Ascending aorta (tissue), 2 donors: ENCODE measurements around the gene UQCRC1. TPM values are rescaled to one million over a fixed set of nuclear protein-coding genes. Genes with fewer than 3 reads are reported as not detected.

Experiments
- DNase-seq, 2 donors: peaks; one replicate each; pipeline ENCODE4 v3.0.0-alpha.2; 2019; ENCODE audit warnings: low spot score in 2 of 2
- H3K27ac ChIP-seq, 2 donors: fragments of 200-600 bp; sonication (generic); one replicate each; pipeline ENCODE4 v1.5.1; 2016 to 2017; ENCODE audit warnings: mild to moderate bottlenecking in 1 of 2
- H3K27me3 ChIP-seq: fragments of 200-600 bp; sonication (generic); one replicate; pipeline ENCODE4 v1.5.1; 2017
- H3K36me3 ChIP-seq, 2 donors: fragments of 200-600 bp; sonication (generic); one replicate each; pipeline ENCODE4 v1.5.1; 2016
- H3K4me1 ChIP-seq, 2 donors: fragments of 200-600 bp; sonication (generic); one replicate each; pipeline ENCODE4 v1.5.1; 2016 to 2017; ENCODE audit warnings: mild to moderate bottlenecking in 1 of 2
- H3K4me3 ChIP-seq, 2 donors: fragments of 200-600 bp; sonication (generic); one replicate each; pipeline ENCODE4 v1.5.1; 2016 to 2017; ENCODE audit warnings: mild to moderate bottlenecking in 1 of 2
- H3K9me3 ChIP-seq, 2 donors: fragments of 200-600 bp; sonication (generic); one replicate each; pipeline ENCODE4 v1.5.1; 2016
- intact Hi-C: fragments of 100-400 bp; cut with DNase I; formaldehyde crosslinking; loops from one replicate; pipeline ENCODE4 v1.15.1; 2023
- total RNA-seq: library from RNA; depleted of rRNA; stranded (reverse); fragments of >200 nt; gene quantifications from one replicate; pipeline ENCODE4 v1.1.0, GENCODE V29; 2016
- TF ChIP-seq, protein P1 (sequence below), 3 experiments: fragments of 200-600 bp in 2 of 3; fragments of 450-650 bp in 1 of 3; sonication (generic) in 2 of 3; IDR thresholded peaks; one replicate each; pipeline ENCODE4 v1.5.1; 2016 to 2019; ENCODE audit warnings: antibody characterized with exemption in 3 of 3, mild to moderate bottlenecking in 1 of 3, moderate library complexity in 1 of 3

The UQCRC1 gene
- total RNA-seq, 1 donor from 2014 or later = 193 TPM

DNA sequence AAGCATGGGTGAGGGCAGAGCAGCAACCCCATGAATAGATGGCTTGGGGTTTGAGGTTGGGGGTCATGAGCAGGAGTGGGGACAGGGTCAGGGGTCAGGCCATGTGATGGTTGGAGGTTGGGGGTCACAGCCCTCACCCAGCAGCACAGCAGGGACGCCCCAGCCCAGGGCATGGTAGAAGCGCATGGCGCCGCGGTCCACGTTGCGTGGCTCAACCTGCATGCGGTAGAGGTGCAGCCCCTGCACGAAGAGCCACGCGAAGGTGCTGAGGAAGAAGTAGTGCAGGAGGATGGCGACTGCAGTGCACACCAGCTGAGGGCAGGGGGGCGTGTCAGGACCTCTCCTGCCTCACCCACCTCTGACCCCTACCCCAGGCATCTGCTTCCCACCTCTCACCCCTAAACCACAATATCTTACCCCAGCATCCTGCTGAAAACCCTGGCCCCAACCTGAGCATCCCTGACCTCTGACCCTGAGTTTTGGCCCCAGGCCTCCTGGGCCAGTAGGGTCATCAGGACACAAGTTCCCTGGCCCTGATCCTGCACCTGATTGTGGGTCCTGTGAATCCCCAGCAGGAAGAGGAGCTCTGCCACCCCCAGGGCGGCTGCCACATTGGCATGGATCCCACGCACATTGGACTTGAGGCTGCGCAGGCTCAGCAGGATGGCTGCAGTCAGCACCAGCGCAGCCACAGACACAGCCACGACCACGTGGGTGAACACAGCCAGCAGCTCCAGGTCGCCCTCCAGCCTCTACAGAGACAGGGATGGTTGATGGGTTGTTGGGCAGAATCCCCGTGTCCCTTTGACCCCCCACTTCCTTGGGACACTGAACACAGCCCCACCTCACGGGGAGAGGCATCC lies 35.7 kb upstream of the UQCRC1 start:
- TF ChIP-seq, protein P1, sequence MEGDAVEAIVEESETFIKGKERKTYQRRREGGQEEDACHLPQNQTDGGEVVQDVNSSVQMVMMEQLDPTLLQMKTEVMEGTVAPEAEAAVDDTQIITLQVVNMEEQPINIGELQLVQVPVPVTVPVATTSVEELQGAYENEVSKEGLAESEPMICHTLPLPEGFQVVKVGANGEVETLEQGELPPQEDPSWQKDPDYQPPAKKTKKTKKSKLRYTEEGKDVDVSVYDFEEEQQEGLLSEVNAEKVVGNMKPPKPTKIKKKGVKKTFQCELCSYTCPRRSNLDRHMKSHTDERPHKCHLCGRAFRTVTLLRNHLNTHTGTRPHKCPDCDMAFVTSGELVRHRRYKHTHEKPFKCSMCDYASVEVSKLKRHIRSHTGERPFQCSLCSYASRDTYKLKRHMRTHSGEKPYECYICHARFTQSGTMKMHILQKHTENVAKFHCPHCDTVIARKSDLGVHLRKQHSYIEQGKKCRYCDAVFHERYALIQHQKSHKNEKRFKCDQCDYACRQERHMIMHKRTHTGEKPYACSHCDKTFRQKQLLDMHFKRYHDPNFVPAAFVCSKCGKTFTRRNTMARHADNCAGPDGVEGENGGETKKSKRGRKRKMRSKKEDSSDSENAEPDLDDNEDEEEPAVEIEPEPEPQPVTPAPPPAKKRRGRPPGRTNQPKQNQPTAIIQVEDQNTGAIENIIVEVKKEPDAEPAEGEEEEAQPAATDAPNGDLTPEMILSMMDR (IDR thresholded peaks at IDR 0.05) = no peak
- no peak overlapping the region for H3K4me3 ChIP-seq
- no peaks in the 10 kb centered on the region for H3K27me3 ChIP-seq
- DNase-seq = no peak
- no peaks in the 10 kb centered on the region for H3K4me1 ChIP-seq
- H3K9me3 ChIP-seq = no peaks in the 10 kb centered on the region
- no peak overlapping the region for H3K27ac ChIP-seq
- H3K36me3 ChIP-seq = no peaks in the 10 kb centered on the region
- intact Hi-C loops = no loop called here

DNA sequence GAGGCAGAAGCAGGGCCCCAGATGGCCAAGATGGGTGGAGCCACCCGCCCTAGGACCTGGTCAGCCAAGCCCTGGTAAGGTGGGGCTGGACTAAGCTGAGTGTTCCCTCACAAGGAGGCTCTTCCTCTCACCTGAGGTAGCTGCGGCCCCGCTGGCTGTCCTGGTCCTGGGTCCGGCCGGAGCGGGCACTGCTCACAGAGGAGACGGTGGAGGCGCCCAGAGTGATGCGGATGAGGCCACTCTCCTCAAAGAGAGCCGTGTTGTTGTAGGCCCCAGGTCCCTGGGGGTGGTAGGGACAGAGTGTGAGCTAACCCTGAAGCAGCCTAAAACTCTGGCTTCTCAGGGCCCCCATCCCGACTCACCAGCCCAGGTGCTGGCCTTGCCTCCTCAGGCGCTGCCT lies 33.2 kb upstream of the UQCRC1 start:
- Histone ChIP-seq H3K36me3 (no peaks in the 10 kb centered on the region), H3K4me1 (no peaks in the 10 kb centered on the region), H3K27ac (no peak overlapping the region), H3K9me3 (no peaks in the 10 kb centered on the region), H3K27me3 (no peaks in the 10 kb centered on the region), H3K4me3 (no peak overlapping the region)
- TF ChIP-seq, protein P1 (IDR thresholded peaks at IDR 0.05) = no peak
- intact Hi-C loops = no loop called here
- no peak for DNase-seq

- DNase-seq = no peak
- no peaks in the 10 kb centered on the region for H3K4me1 ChIP-seq
- no peak overlapping the region for H3K4me3 ChIP-seq
- H3K9me3 ChIP-seq = no peaks in the 10 kb centered on the region
- no peak overlapping the region for H3K27ac ChIP-seq
- no peaks in the 10 kb centered on the region for H3K27me3 ChIP-seq
- intact Hi-C loops = no loop called here
- TF ChIP-seq, protein P1 (IDR thresholded peaks at IDR 0.05) = no peak
- H3K36me3 ChIP-seq = no peaks in the 10 kb centered on the region
These were observed 31.9 kb upstream of the UQCRC1 start for GRCh38 chr3:48641396-48641795.

DNA sequence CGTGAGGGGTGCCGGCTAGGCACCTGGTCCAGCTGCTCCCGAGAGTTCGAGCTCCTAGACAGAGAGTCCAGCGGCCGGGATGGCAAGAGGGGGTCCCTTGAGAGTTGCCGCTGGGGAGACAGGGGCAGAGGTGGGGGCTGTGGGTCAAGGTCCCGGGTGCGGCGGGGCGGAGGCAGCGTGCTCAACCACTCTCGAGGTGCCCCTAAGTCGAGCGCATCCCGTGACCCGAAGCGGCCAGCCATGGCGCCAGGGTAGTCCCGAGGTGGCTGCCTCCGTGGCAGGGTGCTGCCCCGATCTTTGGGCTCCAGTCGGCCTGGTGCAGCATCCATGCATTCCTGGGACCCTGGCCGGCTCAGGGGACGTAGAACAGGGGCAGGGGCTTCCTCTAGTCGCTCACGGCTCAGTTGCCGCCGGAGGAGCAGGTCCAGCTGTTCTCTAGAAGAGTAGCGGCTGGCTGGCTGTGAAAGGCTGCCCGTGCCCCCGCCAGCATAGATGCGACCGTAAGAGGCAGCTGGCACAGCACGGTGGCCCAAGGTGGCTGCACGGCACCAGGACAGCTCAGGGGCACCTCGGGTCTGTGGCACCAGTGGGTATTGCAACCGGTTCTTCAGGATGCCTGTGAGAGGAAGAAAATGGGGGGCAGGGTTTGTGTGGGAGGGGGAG lies 30.6 kb upstream of the UQCRC1 start:
- TF ChIP-seq, protein P1 (IDR thresholded peaks at IDR 0.05) = no peak
- Histone ChIP-seq H3K4me3 (no peak overlapping the region), H3K4me1 (peaks cover 0 to 7% of the 10 kb centered on the region in 2 donors), H3K27me3 (no peaks in the 10 kb centered on the region), H3K36me3 (no peaks in the 10 kb centered on the region), H3K27ac (no peak overlapping the region), H3K9me3 (no peaks in the 10 kb centered on the region)
- intact Hi-C loops = loop anchor here (5.0 to 10.0 kb wide), 3 partner anchors 43 to 165 kb away; partner anchors contain the start of gene COL7A1
- DNase-seq = no peak

DNA sequence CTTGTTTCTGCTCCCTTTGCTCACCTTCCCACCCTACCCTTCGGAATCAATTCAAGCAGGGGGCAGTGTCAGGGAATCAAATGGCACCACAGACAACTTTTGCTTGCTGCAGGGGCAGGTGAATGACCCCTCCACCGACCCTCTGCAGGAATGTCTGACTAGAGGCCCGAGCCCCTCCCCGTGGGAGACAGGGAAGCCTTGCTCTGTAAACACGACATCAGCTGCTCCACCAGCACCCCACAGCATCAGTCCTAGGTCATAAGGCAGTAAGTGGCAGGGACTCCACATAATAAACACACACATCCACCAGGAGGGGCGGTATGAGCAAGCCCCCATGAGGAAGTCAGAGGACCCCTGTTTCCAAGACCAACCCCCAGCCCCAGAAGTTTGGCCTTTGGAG lies 27.9 kb upstream of the UQCRC1 start:
- Histone ChIP-seq H3K36me3 (peaks cover 9 to 11% of the 10 kb centered on the region in 2 donors), H3K27ac (no peak overlapping the region), H3K4me3 (no peak overlapping the region), H3K9me3 (no peaks in the 10 kb centered on the region), H3K27me3 (no peaks in the 10 kb centered on the region), H3K4me1 (peaks cover 0 to 22% of the 10 kb centered on the region in 2 donors)
- TF ChIP-seq, protein P1 (IDR thresholded peaks at IDR 0.05) = no peak
- DNase-seq = no peak
- intact Hi-C loops = loop anchor here (5.0 to 10.0 kb wide), 3 partner anchors 40 to 163 kb away; partner anchors contain the start of gene COL7A1
